GF-D8 (cell line): ENCODE measurements around the gene IGSF22.

Experiments
- DNase-seq: peaks from one replicate; lab custom pipeline; 2025; lab: John Stamatoyannopoulos, UW

IGSF22 gene

GRCh38 chr11:18713646-18714442 is 12.1 kb downstream of the IGSF22 start:
- DNase-seq, result no peak

- DNase-seq, result no peak
Observed at GRCh38 chr11:18710545-18710944, 15.4 kb downstream of the IGSF22 start.

GRCh38 chr11:18709414-18709813 is 16.6 kb downstream of the IGSF22 start:
- DNase-seq, result no peak

- no peak for DNase-seq
Observed at GRCh38 chr11:18707811-18708340, 18.1 kb downstream of the IGSF22 start.

GRCh38 chr11:18706330-18707243 is 19.4 kb downstream of the IGSF22 start:
- no peak for DNase-seq

GRCh38 chr11:18705651-18706281 is 20.2 kb downstream of the IGSF22 start:
- no peak for DNase-seq

- no peak for DNase-seq
Observed at GRCh38 chr11:18704698-18705097, 21.3 kb downstream of the IGSF22 start.

GRCh38 chr11:18704045-18704645 is 21.8 kb downstream of the IGSF22 start:
- DNase-seq, result no peak

- no peak for DNase-seq
Observed at GRCh38 chr11:18703001-18703763, 22.8 kb downstream of the IGSF22 start.

- DNase-seq, result no peak
Observed at GRCh38 chr11:18701614-18702216, 24.3 kb downstream of the IGSF22 start.

GRCh38 chr11:18700872-18701271 is 25.1 kb downstream of the IGSF22 start:
- DNase-seq, result no peak

GRCh38 chr11:18700375-18700774 is 25.6 kb downstream of the IGSF22 start:
- no peak for DNase-seq

- no peak for DNase-seq
Observed at GRCh38 chr11:18699848-18700261, 26.1 kb downstream of the IGSF22 start.

- DNase-seq, result no peak
Observed at GRCh38 chr11:18699269-18699596, 26.8 kb downstream of the IGSF22 start.

GRCh38 chr11:18698341-18699268 is 27.4 kb downstream of the IGSF22 start, which contains the start of gene TMEM86A:
TSS of gene TMEM86A (plus strand) at chr11:18698779. CDS start at chr11:18698887, 108 bp downstream.
- no peak for DNase-seq

GRCh38 chr11:18697576-18697975 is 28.4 kb downstream of the IGSF22 start:
- no peak for DNase-seq

- DNase-seq, result no peak
Observed at GRCh38 chr11:18696638-18697225, 29.3 kb downstream of the IGSF22 start.

- no peak for DNase-seq
Observed at GRCh38 chr11:18692941-18693760, 32.8 kb downstream of the IGSF22 start.
